Breast epithelium (tissue), 4 donors: Measurements from ENCODE around the gene MAK. TPM values are rescaled to one million over a fixed set of nuclear protein-coding genes. Genes with fewer than 3 reads are reported as not detected.
"Not testable (repeated sequence)": the region's sequence is repeated elsewhere in the genome, so short reads cannot be mapped to it uniquely, and the experiment has no call there.

Experiments used
- DNase-seq, 2 donors: peaks; one replicate each; pipeline ENCODE4 v3.0.0-alpha.2; 2019; ENCODE audit warnings: low spot score in 2 of 2
- H3K27ac ChIP-seq, 2 donors: fragments of 200-600 bp; sonication (generic) in 1 of 2; one replicate each; pipeline ENCODE4 v1.5.1; 2016 to 2019; ENCODE audit warnings: mild to moderate bottlenecking in 1 of 2
- H3K27me3 ChIP-seq, 2 donors: fragments of 200-600 bp; sonication (generic) in 1 of 2; one replicate each; pipeline versions ENCODE4 v1.5.1 to v1.6.0; 2017 to 2019; ENCODE audit warnings: control low read depth in 1 of 2, mild to moderate bottlenecking in 1 of 2
- H3K36me3 ChIP-seq: fragments of 200-600 bp; one replicate; pipeline ENCODE4 v1.5.1; 2019
- H3K4me1 ChIP-seq, 2 donors: fragments of 200-600 bp; sonication (generic); one replicate each; pipeline ENCODE4 v1.5.1; 2016 to 2019; ENCODE audit warnings: control low read depth in 1 of 2
- H3K4me3 ChIP-seq, 3 donors: fragments of 200-600 bp; sonication (generic); 1 replicate in 2 of 3; 2 replicates in 1 of 3; pipeline ENCODE4 v1.5.1; 2016 to 2019; ENCODE audit warnings: mild to moderate bottlenecking in 3 of 3, moderate library complexity in 2 of 3
- H3K9me3 ChIP-seq, 2 donors: fragments of 200-600 bp; sonication (generic) in 1 of 2; one replicate each; pipeline ENCODE4 v1.5.1; 2016 to 2019; ENCODE audit warnings: control low read depth in 1 of 2
- CTCF ChIP-seq, 3 donors: fragments of 450-650 bp; IDR thresholded peaks; one replicate each; pipeline ENCODE4 v1.5.1; 2016 to 2017; ENCODE audit warnings: antibody characterized with exemption in 3 of 3, mild to moderate bottlenecking in 3 of 3, moderate library complexity in 3 of 3
- POLR2A ChIP-seq: fragments of 450-650 bp; IDR thresholded peaks from one replicate; pipeline ENCODE4 v1.6.1; 2016; ENCODE audit warnings: antibody characterized with exemption, mild to moderate bottlenecking, moderate library complexity
- POLR2AphosphoS5 ChIP-seq, 3 donors: sonication (generic); formaldehyde crosslinking; IDR thresholded peaks; one replicate each; pipeline ENCODE4 v1.6.1; 2017; ENCODE audit warnings: antibody characterized with exemption in 3 of 3
- intact Hi-C: fragments of 100-400 bp; cut with DNase I; formaldehyde crosslinking; loops from one replicate; pipeline ENCODE4 v1.15.1; 2023; ENCODE audit warnings: low total_unique reads
- total RNA-seq, 3 donors: library from RNA; depleted of rRNA; stranded (reverse); fragments of >200 nt; gene quantifications; one replicate each; pipeline ENCODE4 v1.1.0, GENCODE V29; 2016

MAK gene
- total RNA-seq, 3 donors from 2014 or later: 0.16 to 0.98 (median 0.59) TPM

- H3K9me3 ChIP-seq: no peaks in the 10 kb centered on the region
- H3K4me1 ChIP-seq: no peaks in the 10 kb centered on the region
- H3K27me3 ChIP-seq: no peaks in the 10 kb centered on the region
- TF ChIP-seq CTCF (IDR thresholded peaks at IDR 0.05) (no peak), POLR2A (no peak), POLR2AphosphoS5 (IDR thresholded peaks at IDR 0.05) (no peak)
- DNase-seq: no peak
- no peak overlapping the region for H3K4me3 ChIP-seq
- intact Hi-C loops: no loop called here
- H3K36me3 ChIP-seq: no peaks in the 10 kb centered on the region
- no peak overlapping the region for H3K27ac ChIP-seq
These were observed 96.1 kb downstream of the MAK start for GRCh38 chr6:10742251-10742650.

- H3K9me3 ChIP-seq, intact Hi-C loops, H3K27me3 ChIP-seq, DNase-seq, H3K36me3 ChIP-seq, H3K27ac ChIP-seq, H3K4me3 ChIP-seq, H3K4me1 ChIP-seq: not testable (repeated sequence)
These were observed 96.7 kb downstream of the MAK start for GRCh38 chr6:10741643-10742042.

DNA sequence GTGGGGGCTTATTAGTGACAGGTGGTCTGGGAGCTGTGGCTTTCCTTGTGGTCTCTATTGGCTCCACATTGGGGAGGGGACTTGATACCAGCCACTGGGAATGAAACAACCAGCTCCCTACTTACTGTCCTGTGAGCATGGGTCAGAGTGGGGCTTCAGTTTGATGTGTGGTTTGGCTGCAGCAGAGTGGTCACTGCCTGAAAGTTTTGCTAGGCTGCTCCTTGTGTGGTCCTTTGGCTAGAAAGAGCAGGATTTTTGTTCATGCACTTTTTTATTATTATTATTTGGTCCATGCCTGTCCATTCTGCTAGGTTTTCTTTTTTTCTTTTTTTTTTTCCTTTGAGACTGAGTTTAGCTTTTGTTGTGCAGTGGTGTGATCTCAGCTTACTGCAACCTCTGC is 98.3 kb downstream of the MAK start:
- Histone ChIP-seq H3K36me3 (no peaks in the 10 kb centered on the region), H3K4me3 (no peak overlapping the region), H3K9me3 (no peaks in the 10 kb centered on the region), H3K27me3 (no peaks in the 10 kb centered on the region), H3K27ac (no peak overlapping the region), H3K4me1 (no peaks in the 10 kb centered on the region)
- DNase-seq: no peak
- TF ChIP-seq POLR2A (no peak), CTCF (IDR thresholded peaks at IDR 0.05) (no peak), POLR2AphosphoS5 (IDR thresholded peaks at IDR 0.05) (no peak)
- intact Hi-C loops: no loop called here

DNA sequence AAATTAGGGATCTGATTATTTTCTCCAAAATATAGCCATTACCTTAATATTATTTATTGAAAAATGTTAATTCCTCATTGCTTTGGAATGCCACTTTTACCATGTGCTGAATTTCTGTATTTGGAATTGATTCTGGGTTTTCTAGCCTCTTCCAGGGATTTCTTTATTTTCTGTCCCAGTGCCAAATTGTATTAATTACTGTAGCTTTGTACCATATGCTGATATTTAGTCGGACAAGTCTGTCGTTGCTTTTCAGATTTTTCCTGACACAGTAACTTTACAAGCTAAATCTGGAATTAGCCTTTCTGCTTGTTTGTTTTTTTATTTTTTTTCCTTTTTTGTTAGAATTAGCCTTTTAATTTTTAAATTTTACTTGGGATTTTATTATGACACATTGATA is 101.6 kb downstream of the MAK start:
- no peaks in the 10 kb centered on the region for H3K9me3 ChIP-seq
- no peaks in the 10 kb centered on the region for H3K4me1 ChIP-seq
- no peak overlapping the region for H3K27ac ChIP-seq
- TF ChIP-seq POLR2AphosphoS5 (IDR thresholded peaks at IDR 0.05) (no peak), POLR2A (no peak), CTCF (IDR thresholded peaks at IDR 0.05) (no peak)
- intact Hi-C loops: no loop called here
- H3K27me3 ChIP-seq: no peaks in the 10 kb centered on the region
- no peak for DNase-seq
- H3K36me3 ChIP-seq: no peaks in the 10 kb centered on the region
- no peak overlapping the region for H3K4me3 ChIP-seq

- intact Hi-C loops: no loop called here
- TF ChIP-seq CTCF (IDR thresholded peaks at IDR 0.05): no peak
- no peak for TF ChIP-seq POLR2A
- no peak for TF ChIP-seq POLR2AphosphoS5 (IDR thresholded peaks at IDR 0.05)
- Histone ChIP-seq H3K4me1 (no peaks in the 10 kb centered on the region), H3K9me3 (no peaks in the 10 kb centered on the region), H3K27ac (no peak overlapping the region), H3K4me3 (no peak overlapping the region), H3K27me3 (no peaks in the 10 kb centered on the region), H3K36me3 (no peaks in the 10 kb centered on the region)
- DNase-seq: no peak
These were observed 104.5 kb downstream of the MAK start for GRCh38 chr6:10733863-10734262.

GRCh38 chr6:10733151-10733715 is 105.1 kb downstream of the MAK start:
- Histone ChIP-seq H3K27me3 (no peaks in the 10 kb centered on the region), H3K4me3 (no peak overlapping the region), H3K36me3 (no peaks in the 10 kb centered on the region), H3K27ac (no peak overlapping the region), H3K4me1 (no peaks in the 10 kb centered on the region), H3K9me3 (no peaks in the 10 kb centered on the region)
- intact Hi-C loops: no loop called here
- TF ChIP-seq CTCF (IDR thresholded peaks at IDR 0.05) (no peak), POLR2AphosphoS5 (IDR thresholded peaks at IDR 0.05) (no peak), POLR2A (no peak)
- no peak for DNase-seq
